ENCODE data around the gene DIAPH3. TPM values are rescaled to one million over a fixed set of nuclear protein-coding genes. Genes with fewer than 3 reads are reported as not detected.

Gene DIAPH3
- total RNA-seq, 2 experiments from 2014 or later, result 22.5 to 24.1 TPM

GRCh38 chr13:59948686-59949085, 215.0 kb downstream of the DIAPH3 start:
- Mint-ChIP-seq H3K27ac (no peak overlapping the region), H3K27me3 (no peaks in the 10 kb centered on the region), H3K9me3 (no peaks in the 10 kb centered on the region), H3K4me3 (no peak overlapping the region), H3K4me1 (no peaks in the 10 kb centered on the region), H3K36me3 (ENCODE audit: low read depth) (peaks cover 5% of the 10 kb centered on the region)
- no peak for DNase-seq
- ChIA-PET CTCF (interaction anchor here (0.5 kb wide), 1 partner anchor 186 kb away, joined by 3 read pairs; no protein-coding TSS in a partner anchor), POLR2A (no interaction called here)

- H3K4me3 Mint-ChIP-seq, result no peak overlapping the region
- no peak overlapping the region for H3K27ac Mint-ChIP-seq
- DNase-seq, result no peak
- H3K27me3 Mint-ChIP-seq, result no peaks in the 10 kb centered on the region
- H3K36me3 Mint-ChIP-seq (ENCODE audit: low read depth), result peaks cover 5% of the 10 kb centered on the region
- POLR2A ChIA-PET, result no interaction called here
- CTCF ChIA-PET, result interaction anchor here (0.6 kb wide), 1 partner anchor 879 kb away, joined by 3 read pairs; no protein-coding TSS in a partner anchor
- no peaks in the 10 kb centered on the region for H3K9me3 Mint-ChIP-seq
- H3K4me1 Mint-ChIP-seq, result no peaks in the 10 kb centered on the region
These were observed 216.8 kb downstream of the DIAPH3 start for GRCh38 chr13:59946944-59947343.

- no peak for DNase-seq
- Mint-ChIP-seq H3K27me3 (no peaks in the 10 kb centered on the region), H3K27ac (no peak overlapping the region), H3K4me3 (no peak overlapping the region), H3K4me1 (no peaks in the 10 kb centered on the region), H3K9me3 (peaks cover 13% of the 10 kb centered on the region), H3K36me3 (ENCODE audit: low read depth) (peaks cover 20% of the 10 kb centered on the region)
- ChIA-PET CTCF (no interaction called here), POLR2A (no interaction called here)
These were observed 232.1 kb downstream of the DIAPH3 start for GRCh38 chr13:59931621-59932020.

- peaks cover 13% of the 10 kb centered on the region for H3K9me3 Mint-ChIP-seq
- DNase-seq, result no peak
- H3K4me3 Mint-ChIP-seq, result no peak overlapping the region
- CTCF ChIA-PET, result no interaction called here
- H3K4me1 Mint-ChIP-seq, result no peaks in the 10 kb centered on the region
- no peaks in the 10 kb centered on the region for H3K27me3 Mint-ChIP-seq
- peaks cover 23% of the 10 kb centered on the region for H3K36me3 Mint-ChIP-seq (ENCODE audit: low read depth)
- H3K27ac Mint-ChIP-seq, result no peak overlapping the region
- POLR2A ChIA-PET, result interaction anchor here (0.6 kb wide), 1 partner anchor 236 kb away, joined by 3 read pairs; no protein-coding TSS in a partner anchor
These were observed 239.5 kb downstream of the DIAPH3 start for GRCh38 chr13:59924256-59924655.

GRCh38 chr13:59915252-59915651, 248.5 kb downstream of the DIAPH3 start:
- ChIA-PET POLR2A (no interaction called here), CTCF (interaction anchor here (1.2 kb wide), 1 partner anchor 11 kb away, joined by 3 read pairs; no protein-coding TSS in a partner anchor)
- Mint-ChIP-seq H3K27me3 (no peaks in the 10 kb centered on the region), H3K27ac (no peak overlapping the region), H3K9me3 (no peaks in the 10 kb centered on the region), H3K36me3 (ENCODE audit: low read depth) (peaks cover 8% of the 10 kb centered on the region), H3K4me3 (no peak overlapping the region), H3K4me1 (no peaks in the 10 kb centered on the region)
- DNase-seq, result no peak

- no peak for DNase-seq
- ChIA-PET CTCF (interaction anchor here (1.2 kb wide), 1 partner anchor 12 kb away, joined by 3 read pairs; no protein-coding TSS in a partner anchor), POLR2A (no interaction called here)
- no peaks in the 10 kb centered on the region for H3K9me3 Mint-ChIP-seq
- H3K27me3 Mint-ChIP-seq, result no peaks in the 10 kb centered on the region
- H3K4me1 Mint-ChIP-seq, result no peaks in the 10 kb centered on the region
- H3K4me3 Mint-ChIP-seq, result no peak overlapping the region
- H3K27ac Mint-ChIP-seq, result no peak overlapping the region
- H3K36me3 Mint-ChIP-seq (ENCODE audit: low read depth), result peaks cover 8% of the 10 kb centered on the region
These were observed 249.2 kb downstream of the DIAPH3 start for GRCh38 chr13:59914556-59914955.

GRCh38 chr13:59906413-59907049, 257.2 kb downstream of the DIAPH3 start:
- POLR2A ChIA-PET, result no interaction called here
- peaks cover 5% of the 10 kb centered on the region for H3K36me3 Mint-ChIP-seq (ENCODE audit: low read depth)
- H3K9me3 Mint-ChIP-seq, result no peaks in the 10 kb centered on the region
- no peak overlapping the region for H3K27ac Mint-ChIP-seq
- CTCF ChIA-PET, result no interaction called here
- peaks cover 3% of the 10 kb centered on the region for H3K4me1 Mint-ChIP-seq
- DNase-seq, result peak; percentile 7
- no peak overlapping the region for H3K4me3 Mint-ChIP-seq
- H3K27me3 Mint-ChIP-seq, result no peaks in the 10 kb centered on the region

GRCh38 chr13:59901191-59901590, 262.5 kb downstream of the DIAPH3 start:
- Mint-ChIP-seq H3K4me3 (no peak overlapping the region), H3K27me3 (no peaks in the 10 kb centered on the region), H3K36me3 (ENCODE audit: low read depth) (peaks cover 7% of the 10 kb centered on the region), H3K9me3 (no peaks in the 10 kb centered on the region), H3K27ac (no peak overlapping the region), H3K4me1 (peaks cover 13% of the 10 kb centered on the region)
- POLR2A ChIA-PET, result no interaction called here
- CTCF ChIA-PET, result no interaction called here
- no peak for DNase-seq

GRCh38 chr13:59898066-59898465, 265.7 kb downstream of the DIAPH3 start:
- peaks cover 13% of the 10 kb centered on the region for H3K4me1 Mint-ChIP-seq

GRCh38 chr13:59893266-59893665, 270.5 kb downstream of the DIAPH3 start:
- H3K36me3 Mint-ChIP-seq (ENCODE audit: low read depth), result peaks cover 2% of the 10 kb centered on the region
- no peaks in the 10 kb centered on the region for H3K9me3 Mint-ChIP-seq
- no peaks in the 10 kb centered on the region for H3K27me3 Mint-ChIP-seq
- no peak overlapping the region for H3K4me3 Mint-ChIP-seq
- ChIA-PET POLR2A (no interaction called here), CTCF (no interaction called here)
- no peaks in the 10 kb centered on the region for H3K4me1 Mint-ChIP-seq
- H3K27ac Mint-ChIP-seq, result no peak overlapping the region
- DNase-seq, result no peak

More at GRCh38 chr13:59898066-59898465, 265.7 kb downstream of the DIAPH3 start:
- Mint-ChIP-seq H3K9me3 (no peaks in the 10 kb centered on the region), H3K4me3 (no peak overlapping the region), H3K36me3 (ENCODE audit: low read depth) (peaks cover 7% of the 10 kb centered on the region), H3K27ac (no peak overlapping the region), H3K27me3 (no peaks in the 10 kb centered on the region)
- CTCF ChIA-PET, result no interaction called here
- DNase-seq, result no peak
- POLR2A ChIA-PET, result no interaction called here

GRCh38 chr13:59891053-59891452, 272.7 kb downstream of the DIAPH3 start:
- Mint-ChIP-seq H3K27me3 (no peaks in the 10 kb centered on the region), H3K36me3 (ENCODE audit: low read depth) (no peaks in the 10 kb centered on the region), H3K9me3 (no peaks in the 10 kb centered on the region), H3K4me1 (no peaks in the 10 kb centered on the region), H3K27ac (no peak overlapping the region), H3K4me3 (no peak overlapping the region)
- no peak for DNase-seq
- POLR2A ChIA-PET, result no interaction called here
- CTCF ChIA-PET, result no interaction called here

GRCh38 chr13:59890054-59890453, 273.7 kb downstream of the DIAPH3 start:
- POLR2A ChIA-PET, result no interaction called here
- CTCF ChIA-PET, result no interaction called here
- no peaks in the 10 kb centered on the region for H3K9me3 Mint-ChIP-seq

GRCh38 chr13:59888408-59888807, 275.3 kb downstream of the DIAPH3 start:
- H3K27ac Mint-ChIP-seq, result no peak overlapping the region
- no peaks in the 10 kb centered on the region for H3K27me3 Mint-ChIP-seq
- CTCF ChIA-PET, result no interaction called here

More at GRCh38 chr13:59890054-59890453, 273.7 kb downstream of the DIAPH3 start:
- Mint-ChIP-seq H3K27ac (no peak overlapping the region), H3K4me1 (no peaks in the 10 kb centered on the region), H3K27me3 (no peaks in the 10 kb centered on the region), H3K36me3 (ENCODE audit: low read depth) (no peaks in the 10 kb centered on the region), H3K4me3 (no peak overlapping the region)
- DNase-seq, result no peak

GRCh38 chr13:59885076-59885475, 278.7 kb downstream of the DIAPH3 start:
- Mint-ChIP-seq H3K36me3 (ENCODE audit: low read depth) (no peaks in the 10 kb centered on the region), H3K27ac (no peak overlapping the region), H3K27me3 (no peaks in the 10 kb centered on the region), H3K4me1 (no peaks in the 10 kb centered on the region), H3K9me3 (no peaks in the 10 kb centered on the region), H3K4me3 (no peak overlapping the region)
- POLR2A ChIA-PET, result no interaction called here
- no peak for DNase-seq
- CTCF ChIA-PET, result no interaction called here

More at GRCh38 chr13:59888408-59888807, 275.3 kb downstream of the DIAPH3 start:
- POLR2A ChIA-PET, result no interaction called here
- no peak overlapping the region for H3K4me3 Mint-ChIP-seq
- no peaks in the 10 kb centered on the region for H3K4me1 Mint-ChIP-seq
- no peaks in the 10 kb centered on the region for H3K36me3 Mint-ChIP-seq (ENCODE audit: low read depth)
- no peak for DNase-seq
- H3K9me3 Mint-ChIP-seq, result no peaks in the 10 kb centered on the region
